Nephron (organoid): ENCODE data around the gene TBCEL.
A peak's percentile ranks its signal among the peaks of the same experiment; 100 is the strongest.
"Not testable (repeated sequence)": the region's sequence is repeated elsewhere in the genome, so short reads cannot be mapped to it uniquely, and the experiment has no call there.

Experiments used
- H3K27ac Mint-ChIP-seq, 3 experiments: 2 replicates each; pipeline ENCODE4 v1.8.0; 2020; ENCODE audit warnings: mixed read lengths in 3 of 3, mild to moderate bottlenecking in 2 of 3, moderate library complexity in 1 of 3
- H3K27me3 Mint-ChIP-seq: 2 replicates; pipeline ENCODE4 v1.8.0; 2021; ENCODE audit warnings: low read depth, mild to moderate bottlenecking, moderate library complexity, mixed read lengths
- H3K36me3 Mint-ChIP-seq: 2 replicates; pipeline ENCODE4 v1.8.0; 2020; ENCODE audit warnings: low read depth, mixed read lengths
- H3K4me1 Mint-ChIP-seq: 2 replicates; pipeline ENCODE4 v1.8.0; 2020; ENCODE audit warnings: mixed read lengths
- H3K4me3 Mint-ChIP-seq, 3 experiments: 2 replicates each; pipeline ENCODE4 v1.8.0; 2020; ENCODE audit warnings: mild to moderate bottlenecking in 3 of 3, mixed read lengths in 3 of 3, moderate library complexity in 2 of 3
- H3K9me3 Mint-ChIP-seq: 2 replicates; pipeline ENCODE4 v1.8.0; 2020; ENCODE audit warnings: mixed read lengths
- CTCF ChIP-seq, 3 experiments: fragments of 200-600 bp; sonication (generic); IDR thresholded peaks; one replicate each; pipeline ENCODE4 v1.5.0; 2021; ENCODE audit warnings: antibody characterized with exemption in 3 of 3; ENCODE audit not compliant: unreplicated experiment in 3 of 3

Gene TBCEL

GRCh38 chr11:121018746-121019145, 5.2 kb upstream of the TBCEL start:
- peaks cover 12% of the 10 kb centered on the region for H3K4me1 Mint-ChIP-seq
- no peaks in the 10 kb centered on the region for H3K9me3 Mint-ChIP-seq
- TF ChIP-seq CTCF (IDR thresholded peaks at IDR 0.05; ENCODE audit: unreplicated experiment in 3 of 3): no peak
- no peaks in the 10 kb centered on the region for H3K36me3 Mint-ChIP-seq
- H3K27ac Mint-ChIP-seq: no peak overlapping the region
- H3K4me3 Mint-ChIP-seq: no peak overlapping the region
- no peaks in the 10 kb centered on the region for H3K27me3 Mint-ChIP-seq

- not testable (repeated sequence) for H3K9me3 Mint-ChIP-seq, H3K27me3 Mint-ChIP-seq, H3K36me3 Mint-ChIP-seq, H3K4me3 Mint-ChIP-seq, H3K27ac Mint-ChIP-seq
- H3K4me1 Mint-ChIP-seq: peaks cover 28% of the 10 kb centered on the region
These were observed 2.2 kb upstream of the TBCEL start for GRCh38 chr11:121021718-121022117.

- no peaks in the 10 kb centered on the region for H3K27me3 Mint-ChIP-seq
- peak overlapping the region; percentile 80 to 89 (median 87) for H3K4me3 Mint-ChIP-seq
- H3K9me3 Mint-ChIP-seq: no peaks in the 10 kb centered on the region
- peak overlapping the region; percentile 6 to 55 (median 43) for H3K27ac Mint-ChIP-seq
- TF ChIP-seq CTCF (IDR thresholded peaks at IDR 0.05; ENCODE audit: unreplicated experiment in 3 of 3): no peak
- H3K36me3 Mint-ChIP-seq: peaks cover 4% of the 10 kb centered on the region
- H3K4me1 Mint-ChIP-seq: peaks cover 21% of the 10 kb centered on the region
These were observed 1.1 kb downstream of the TBCEL start for GRCh38 chr11:121024989-121025388.

GRCh38 chr11:121029153-121029552, 5.3 kb downstream of the TBCEL start:
- Mint-ChIP-seq H3K27ac (no peak overlapping the region), H3K27me3 (no peaks in the 10 kb centered on the region), H3K9me3 (no peaks in the 10 kb centered on the region), H3K36me3 (peaks cover 8% of the 10 kb centered on the region), H3K4me1 (peaks cover 16% of the 10 kb centered on the region), H3K4me3 (peak overlapping the region in 1 of 3 experiments; percentile 12)
- TF ChIP-seq CTCF (IDR thresholded peaks at IDR 0.05; ENCODE audit: unreplicated experiment in 3 of 3): no peak

- no peaks in the 10 kb centered on the region for H3K27me3 Mint-ChIP-seq
- no peak overlapping the region for H3K4me3 Mint-ChIP-seq
- no peak overlapping the region for H3K27ac Mint-ChIP-seq
- H3K36me3 Mint-ChIP-seq: peaks cover 8% of the 10 kb centered on the region
- H3K9me3 Mint-ChIP-seq: no peaks in the 10 kb centered on the region
- peaks cover 11% of the 10 kb centered on the region for H3K4me1 Mint-ChIP-seq
- TF ChIP-seq CTCF (IDR thresholded peaks at IDR 0.05; ENCODE audit: unreplicated experiment in 3 of 3): no peak
These were observed 6.0 kb downstream of the TBCEL start for GRCh38 chr11:121029813-121030445.

GRCh38 chr11:121031167-121031566, 7.3 kb downstream of the TBCEL start:
- Mint-ChIP-seq H3K9me3 (no peaks in the 10 kb centered on the region), H3K27me3 (no peaks in the 10 kb centered on the region), H3K4me1 (no peaks in the 10 kb centered on the region), H3K27ac (no peak overlapping the region), H3K4me3 (no peak overlapping the region), H3K36me3 (peaks cover 8% of the 10 kb centered on the region)
- no peak for TF ChIP-seq CTCF (IDR thresholded peaks at IDR 0.05; ENCODE audit: unreplicated experiment in 3 of 3)

- not testable (repeated sequence) for H3K4me3 Mint-ChIP-seq, H3K36me3 Mint-ChIP-seq, H3K27me3 Mint-ChIP-seq, H3K27ac Mint-ChIP-seq, H3K9me3 Mint-ChIP-seq, H3K4me1 Mint-ChIP-seq
These were observed 7.7 kb downstream of the TBCEL start for GRCh38 chr11:121031648-121032047.
